Right ventricle myocardium superior (tissue), 1 donor: ENCODE results near the gene DDX3X. TPM values are rescaled to one million over a fixed set of nuclear protein-coding genes. Genes with fewer than 3 reads are reported as not detected.
A peak's percentile ranks its signal among the peaks of the same experiment; 100 is the strongest.
"Not testable (repeated sequence)": the region's sequence is repeated elsewhere in the genome, so short reads cannot be mapped to it uniquely, and the experiment has no call there.

Source experiments
- ATAC-seq: fragments of 200-7000 bp; cut with Tn5 transposase; one replicate; pipeline ENCODE4 v1.9.1; 2020; ENCODE audit warnings: mild to moderate bottlenecking; ENCODE audit not compliant: poor library complexity
- DNase-seq: peaks from one replicate; pipeline ENCODE4 v3.0.0-alpha.2; 2020
- intact Hi-C: fragments of 100-400 bp; cut with DNase I; formaldehyde crosslinking; loops from one replicate; pipeline ENCODE4 v1.11.2; 2022
- total RNA-seq: library from RNA; stranded (reverse); fragmentation: NEBNext Ultra II Directional; extraction: Animal tissue kit (Norgen Biotek cat#: 25700); gene quantifications from one replicate; pipeline ENCODE4 v1.2.1, GENCODE V29; 2021
- donor health status: DM: no; HTN: yes; CAD: no; lungs with severe emphysema.

Gene DDX3X
- total RNA-seq, 1 donor from 2014 or later = 128 TPM

DNA sequence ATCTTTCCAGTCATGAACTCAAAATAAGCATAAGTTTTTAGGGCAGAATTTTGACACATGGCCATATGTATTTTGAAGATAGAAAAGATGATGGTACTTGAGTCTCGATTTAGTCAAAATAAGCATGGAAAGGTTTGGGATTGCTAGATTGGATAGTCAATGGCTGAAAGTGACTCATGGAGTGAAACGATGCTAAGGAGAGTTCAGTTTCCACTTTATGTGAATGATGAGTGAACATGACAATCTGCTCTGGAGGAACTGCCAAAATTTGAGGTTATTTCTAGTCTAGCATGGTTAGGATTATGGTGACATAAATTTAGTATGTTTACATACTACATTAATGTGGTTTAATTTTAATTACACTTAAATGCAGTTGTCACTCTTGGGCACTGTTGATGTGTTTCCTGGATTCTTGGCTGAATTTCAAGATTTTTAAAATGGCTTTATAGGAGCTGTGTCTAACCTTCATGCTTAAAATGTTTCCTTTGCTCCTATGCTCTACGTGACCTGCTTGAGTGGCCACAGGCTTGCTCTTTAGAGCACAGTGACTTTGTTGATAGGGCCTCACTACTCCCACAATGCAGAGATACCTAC is 17.1 kb downstream of the DDX3X start:
- intact Hi-C loops = no loop called here
- ATAC-seq (peak; percentile 51), DNase-seq (no peak)

DNA sequence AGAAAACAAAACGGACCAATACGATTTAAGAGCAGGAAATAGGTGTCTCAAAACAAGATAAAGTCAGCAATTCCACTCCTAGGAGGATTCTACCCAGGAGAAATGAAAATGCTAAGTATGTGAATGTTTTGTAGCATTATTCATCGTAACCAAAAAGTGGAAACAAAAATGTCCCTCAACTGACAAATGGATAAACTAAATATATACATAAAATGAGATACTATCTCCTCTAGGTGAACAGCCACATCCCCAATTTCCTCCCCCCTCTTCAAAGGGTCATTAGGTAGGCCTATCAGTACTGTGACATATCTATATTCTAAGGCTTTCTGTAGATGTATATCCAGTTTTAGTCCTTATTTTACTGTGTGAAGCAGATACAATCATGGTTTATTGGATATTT is 18.0 kb downstream of the DDX3X start:
- ATAC-seq (no peak), DNase-seq (no peak)
- intact Hi-C loops = no loop called here

DNA sequence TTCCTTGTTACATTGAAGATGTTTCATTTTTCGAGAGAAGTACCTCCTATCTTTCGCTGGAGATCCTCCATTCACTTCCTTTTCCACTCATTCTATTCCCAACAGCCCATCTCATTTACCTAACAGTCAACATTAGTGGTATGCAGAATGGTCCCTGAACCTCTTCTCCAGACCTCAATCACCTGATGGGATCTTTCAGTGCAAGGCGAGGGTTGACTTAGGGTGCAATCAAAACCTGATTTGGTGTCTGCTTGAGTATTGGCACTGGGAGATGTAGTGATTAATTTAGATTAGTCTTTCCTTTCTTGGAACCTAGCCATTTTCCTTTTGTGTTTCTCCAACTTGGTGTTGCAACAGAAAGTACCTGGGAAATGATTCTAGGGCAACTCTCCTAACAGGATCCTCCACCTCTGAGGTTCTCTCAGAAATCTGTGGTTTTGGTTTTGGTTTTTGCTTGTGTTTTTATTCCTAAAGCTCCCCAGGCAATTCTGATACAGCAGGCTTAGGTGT is 18.4 kb downstream of the DDX3X start:
- ATAC-seq (no peak), DNase-seq (no peak)
- intact Hi-C loops = no loop called here

DNA sequence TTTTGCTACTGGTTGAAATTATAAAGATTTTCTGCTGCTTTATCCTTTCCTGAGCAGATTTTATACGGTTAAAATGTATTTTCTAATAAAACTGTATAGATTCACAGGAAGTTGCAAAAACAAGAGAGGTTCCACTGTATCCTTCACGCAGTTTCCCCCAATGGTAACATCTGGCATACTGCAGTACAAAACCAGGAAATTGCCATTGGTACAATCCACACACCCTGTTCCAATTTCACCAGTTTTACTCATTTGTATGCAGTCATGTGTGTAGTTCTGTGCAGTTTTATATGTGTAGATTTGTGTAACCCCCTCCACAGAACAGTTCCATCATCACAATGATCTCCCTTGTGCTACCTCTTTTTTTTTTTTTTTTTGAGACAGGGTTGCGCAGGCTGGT is 20.0 kb downstream of the DDX3X start:
- no peak for DNase-seq
- intact Hi-C loops = no loop called here
- ATAC-seq = no peak

DNA sequence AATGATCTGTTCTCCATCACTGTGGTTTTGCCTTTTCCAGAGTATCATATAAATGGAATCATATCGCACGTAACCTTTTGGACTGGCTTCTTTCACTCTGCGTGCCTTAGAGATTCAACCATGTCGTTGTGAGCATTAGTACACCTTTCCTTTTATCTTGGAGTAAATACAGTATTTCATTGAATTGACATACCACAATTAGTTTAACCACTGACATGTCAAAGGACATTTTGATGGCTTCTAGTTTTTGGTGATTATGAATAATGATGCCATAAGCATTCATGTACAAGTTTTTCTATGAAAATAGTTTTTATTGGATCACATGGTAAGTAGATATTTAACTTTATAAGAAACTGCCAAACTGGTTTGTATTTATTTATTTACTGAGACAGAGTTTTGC is 35.2 kb downstream of the DDX3X start:
- ATAC-seq (no peak), DNase-seq (no peak)
- intact Hi-C loops = no loop called here

DNA sequence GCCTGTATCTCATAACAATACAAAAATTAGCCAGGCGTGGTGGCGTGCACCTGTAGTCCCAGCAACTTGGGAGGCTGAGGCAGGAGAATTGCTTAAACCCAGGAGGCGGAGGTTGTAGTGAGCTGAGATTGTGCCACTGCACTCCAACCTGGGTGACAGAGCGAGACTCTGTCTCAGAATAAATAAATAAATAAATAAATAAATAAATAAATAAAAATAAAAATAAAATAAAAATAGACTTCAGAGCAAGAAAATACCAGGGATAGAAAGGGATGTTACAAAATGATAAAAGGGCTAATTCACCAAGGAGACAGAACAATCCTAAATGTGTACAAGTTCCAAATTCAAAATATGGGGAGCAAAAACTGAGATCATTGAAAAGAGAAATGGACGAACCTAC is 37.6 kb downstream of the DDX3X start:
- ATAC-seq, intact Hi-C loops, DNase-seq: not testable (repeated sequence)

DNA sequence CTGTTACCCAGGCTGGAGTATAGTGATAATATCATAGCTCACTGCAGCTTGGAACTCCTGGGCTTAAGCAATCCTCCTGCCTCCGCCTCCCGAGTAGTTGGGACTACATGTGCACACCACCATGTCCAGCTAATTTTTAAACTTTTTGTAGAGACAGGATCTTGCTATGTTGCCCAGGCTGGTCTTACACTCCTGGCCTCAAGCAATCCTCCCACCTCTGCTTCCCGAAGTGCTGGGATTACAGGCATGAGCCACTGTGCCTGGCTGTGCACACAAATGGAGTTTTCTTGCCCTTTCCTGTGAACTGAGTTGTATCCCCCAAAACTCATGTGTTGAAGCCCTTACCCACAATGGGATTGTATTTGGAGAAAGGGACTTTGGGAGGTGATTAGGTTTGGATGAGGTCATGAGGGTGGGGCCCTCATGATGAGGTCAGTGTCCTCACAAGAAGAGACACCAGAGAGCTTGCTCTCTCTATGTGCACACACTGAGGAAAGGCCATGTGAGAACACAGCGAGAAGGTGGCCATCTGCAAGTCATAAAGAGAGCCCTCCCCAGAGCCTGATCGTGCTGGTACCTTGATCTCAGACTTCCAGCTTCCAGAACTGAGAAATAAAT is 40.1 kb downstream of the DDX3X start:
- ATAC-seq = no peak
- DNase-seq = no peak
- intact Hi-C loops = no loop called here

DNA sequence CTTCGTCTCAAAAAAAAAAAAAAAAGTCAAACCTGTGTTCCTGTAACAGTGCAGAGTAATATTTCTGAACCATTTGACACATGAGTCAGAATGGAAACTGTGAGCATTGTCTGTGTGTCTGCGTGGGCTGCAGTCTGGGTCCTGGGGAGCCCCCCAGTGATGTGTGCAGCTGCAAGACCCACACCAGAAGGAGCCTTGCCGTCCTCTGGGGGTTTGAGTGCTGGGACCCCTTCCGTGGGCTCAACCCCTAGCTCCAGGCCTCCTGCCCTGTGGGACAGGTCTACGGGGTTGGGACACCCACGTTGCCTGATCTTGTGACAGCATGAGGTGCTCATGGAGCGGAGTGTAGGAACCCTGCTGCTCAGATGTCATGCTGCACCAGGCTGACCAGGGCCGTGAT is 43.7 kb downstream of the DDX3X start:
- ATAC-seq (no peak), DNase-seq (no peak)
- intact Hi-C loops = no loop called here

DNA sequence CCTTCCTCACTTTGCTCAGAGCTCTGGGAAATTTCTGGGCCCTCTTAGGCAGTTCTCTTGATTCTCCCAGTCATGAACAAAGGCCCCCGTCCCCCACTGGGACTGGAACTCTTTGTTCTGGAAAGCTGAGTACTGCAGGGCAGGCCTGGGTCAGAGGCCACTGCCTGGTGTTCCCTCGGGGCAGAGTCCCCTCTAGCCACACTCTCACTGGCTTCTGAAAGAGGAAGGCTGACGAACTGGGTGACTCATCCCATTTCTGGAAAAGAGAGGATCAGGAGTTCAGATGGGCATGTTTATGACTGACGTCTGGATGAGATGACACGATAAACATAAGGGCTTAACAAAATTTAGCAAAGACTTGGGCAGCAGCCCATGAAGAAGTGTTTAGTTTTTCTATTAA is 47.7 kb downstream of the DDX3X start:
- DNase-seq (peak; percentile 55), ATAC-seq (peak; percentile 51)
- intact Hi-C loops = no loop called here

DNA sequence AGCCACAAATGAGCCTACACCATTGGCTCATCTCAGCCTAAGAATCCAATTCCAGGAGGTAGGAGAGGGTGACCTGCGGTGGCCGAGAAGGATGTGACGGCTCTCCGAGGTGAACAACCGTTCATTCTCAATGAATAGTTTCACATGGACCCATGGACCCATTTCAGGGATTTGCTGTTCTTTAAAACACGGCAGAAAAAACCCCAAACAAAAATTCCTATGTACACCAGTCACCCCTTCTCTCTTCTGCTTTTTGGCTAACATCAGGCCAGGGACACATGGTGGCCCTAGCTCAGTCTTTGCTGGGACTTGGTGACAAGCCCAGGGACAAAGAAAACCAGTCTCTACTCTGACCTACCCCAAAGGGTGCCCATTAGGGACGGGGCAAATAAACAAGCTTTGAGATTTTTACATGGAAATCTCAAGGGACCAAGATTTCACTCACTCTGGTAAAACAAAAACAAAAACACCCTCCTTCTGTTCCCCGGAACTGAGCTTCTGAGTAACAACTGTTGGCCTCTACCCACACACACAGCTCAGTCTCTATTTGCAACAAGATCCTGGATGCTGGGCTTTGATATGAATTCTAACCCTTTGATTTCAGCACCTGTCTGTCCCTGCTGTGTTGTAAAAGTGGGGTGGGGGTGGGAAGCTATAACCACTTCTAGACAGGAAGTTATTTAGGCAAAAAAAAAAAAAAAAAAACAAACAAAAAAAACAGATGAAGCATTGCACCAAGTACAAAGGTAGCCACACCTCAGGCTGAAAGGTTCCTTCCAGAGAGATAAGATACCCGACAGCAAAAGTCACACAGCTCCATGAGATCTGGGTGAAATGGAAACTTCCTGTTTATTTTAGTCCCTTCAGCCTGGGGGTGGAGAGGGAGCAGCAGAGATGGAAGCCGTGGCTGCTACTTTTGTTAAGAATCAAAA is 49.0 kb downstream of the DDX3X start:
- ATAC-seq (no peak), DNase-seq (no peak)
- intact Hi-C loops = no loop called here

DNA sequence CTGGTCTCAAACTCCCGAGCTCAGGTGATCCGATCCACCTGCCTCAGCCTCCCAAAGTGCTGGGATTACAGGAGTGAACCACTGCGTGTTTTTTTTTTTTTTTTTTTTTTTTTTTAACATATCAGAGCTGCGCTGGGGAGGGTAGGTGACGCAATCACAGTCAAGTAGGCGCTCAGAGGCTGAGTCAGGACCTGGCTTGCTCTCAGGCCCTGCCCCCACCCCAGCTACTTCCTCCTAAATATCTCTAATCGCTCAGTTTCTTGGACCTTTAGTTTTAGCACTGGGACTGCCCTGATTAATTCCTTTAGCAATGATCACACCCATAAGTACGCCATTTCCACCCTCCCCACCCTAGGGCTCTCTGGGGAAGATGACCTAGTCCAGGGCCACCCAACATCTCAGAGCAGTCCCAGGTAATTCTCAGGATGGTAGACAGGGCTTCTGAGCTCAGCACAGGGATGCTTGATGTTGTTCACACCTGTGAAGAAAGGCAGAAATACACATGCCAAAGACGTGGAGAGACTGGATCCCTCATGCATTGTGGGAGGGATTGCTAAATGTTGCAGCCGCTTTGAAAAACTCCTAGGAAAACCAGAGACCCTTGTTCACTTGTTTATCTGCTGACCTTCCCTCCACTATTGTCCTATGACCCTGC is 50.2 kb downstream of the DDX3X start:
- intact Hi-C loops = no loop called here
- DNase-seq = peak; percentile 80
- ATAC-seq = peak; percentile 83

DNA sequence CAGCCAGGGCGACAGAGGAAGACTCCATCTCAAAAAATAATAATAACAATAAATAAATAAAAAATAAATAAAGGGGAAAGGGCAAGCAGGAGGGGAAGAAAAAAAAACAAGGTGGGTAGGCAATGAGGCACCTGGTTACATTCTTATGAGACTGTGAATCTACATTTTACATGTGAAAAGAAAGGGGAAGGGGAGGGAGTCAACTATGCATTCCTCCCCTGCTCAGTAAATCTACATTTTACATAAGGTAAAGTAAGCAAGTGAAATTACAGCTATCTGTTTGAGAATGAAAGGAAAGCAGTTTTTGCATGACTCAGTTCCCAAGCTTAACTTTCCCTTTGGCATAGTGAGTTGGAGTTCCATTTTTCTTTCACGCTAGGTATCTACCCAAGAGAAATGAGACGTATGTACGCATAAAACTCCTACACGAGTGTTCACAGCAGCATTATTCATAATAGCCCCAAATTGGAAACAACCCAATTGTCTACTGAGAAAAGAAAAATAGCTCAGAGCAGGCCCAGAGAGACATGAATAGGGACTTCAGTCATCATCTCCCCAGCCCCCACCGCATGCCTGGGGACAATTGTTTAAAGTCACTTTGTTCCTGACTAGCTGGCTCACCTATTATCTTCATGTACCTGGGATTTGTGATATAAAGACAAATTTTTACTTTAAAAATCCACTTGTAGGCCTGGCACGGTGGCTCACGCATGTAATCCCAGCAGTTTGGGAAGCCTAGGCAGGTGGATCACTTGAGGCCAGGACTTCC is 52.4 kb downstream of the DDX3X start:
- DNase-seq (no peak), ATAC-seq (no peak)
- intact Hi-C loops = no loop called here

DNA sequence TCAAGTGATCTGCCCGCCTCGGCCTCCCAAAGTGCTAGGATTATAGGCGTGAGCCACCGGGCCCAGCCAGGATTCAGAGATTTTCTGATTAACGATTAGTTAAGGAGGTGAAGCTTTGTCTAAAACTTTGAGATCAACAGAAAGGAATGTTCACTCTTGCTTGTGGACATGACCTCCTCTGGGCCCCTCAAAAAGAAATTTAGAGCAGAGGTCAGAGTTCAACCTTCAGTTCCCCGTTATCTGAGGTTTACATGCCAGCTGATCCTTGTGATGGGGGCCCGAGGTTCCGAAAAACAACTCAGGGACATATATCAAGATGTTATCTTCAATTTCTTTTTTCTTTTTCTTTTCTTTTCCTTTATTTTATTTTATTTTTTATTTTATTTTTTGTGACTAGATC is 54.6 kb downstream of the DDX3X start:
- ATAC-seq (no peak), DNase-seq (no peak)
- intact Hi-C loops = no loop called here

DNA sequence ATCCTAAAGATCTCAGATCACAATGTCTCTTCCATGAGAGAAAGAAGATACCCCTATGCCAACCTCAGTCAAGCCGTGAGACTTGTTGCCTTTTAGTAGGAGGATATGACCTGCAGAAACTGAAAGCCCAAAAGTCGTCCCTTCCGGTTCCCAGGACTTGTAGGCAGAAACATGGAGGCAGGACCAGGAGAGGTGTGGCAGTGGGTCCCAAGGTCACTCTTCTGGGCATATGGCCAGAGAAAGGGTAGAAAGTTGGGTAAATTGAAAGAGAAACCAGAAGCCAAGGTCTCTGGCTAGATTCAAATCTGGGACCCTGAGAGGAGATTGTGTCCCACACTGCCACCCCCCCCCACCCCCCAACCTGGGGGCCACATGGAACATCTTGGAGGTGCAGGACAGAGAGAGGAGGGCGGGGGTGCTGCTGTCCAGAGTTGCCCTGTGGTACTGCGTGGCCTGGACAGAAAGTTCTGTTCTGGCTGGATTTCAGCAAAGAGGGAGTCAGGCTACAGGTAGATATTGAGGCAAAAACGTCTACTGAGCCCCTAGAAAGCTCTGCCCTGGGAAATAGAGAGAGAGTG is 55.4 kb downstream of the DDX3X start:
- intact Hi-C loops = no loop called here
- no peak for DNase-seq
- ATAC-seq = no peak

DNA sequence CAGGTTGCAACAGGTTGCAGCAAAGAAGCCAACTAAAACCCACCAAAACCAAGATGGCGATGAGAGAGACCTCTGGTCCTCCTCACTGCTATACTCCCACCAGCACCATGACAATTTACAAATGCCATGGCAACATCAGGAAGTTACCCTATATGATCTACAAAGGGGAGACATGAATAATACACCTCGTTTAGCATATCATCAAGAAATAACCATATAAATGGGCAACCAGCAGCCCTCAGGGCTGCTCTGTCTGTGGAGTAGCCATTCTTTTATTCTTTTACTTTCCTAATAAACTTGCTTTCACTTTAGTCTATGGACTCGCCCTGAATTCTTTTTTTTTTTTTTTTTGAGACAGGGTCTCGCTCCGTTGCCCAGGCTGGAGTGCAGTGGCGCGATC is 56.6 kb downstream of the DDX3X start:
- ATAC-seq, DNase-seq, intact Hi-C loops: not testable (repeated sequence)

DNA sequence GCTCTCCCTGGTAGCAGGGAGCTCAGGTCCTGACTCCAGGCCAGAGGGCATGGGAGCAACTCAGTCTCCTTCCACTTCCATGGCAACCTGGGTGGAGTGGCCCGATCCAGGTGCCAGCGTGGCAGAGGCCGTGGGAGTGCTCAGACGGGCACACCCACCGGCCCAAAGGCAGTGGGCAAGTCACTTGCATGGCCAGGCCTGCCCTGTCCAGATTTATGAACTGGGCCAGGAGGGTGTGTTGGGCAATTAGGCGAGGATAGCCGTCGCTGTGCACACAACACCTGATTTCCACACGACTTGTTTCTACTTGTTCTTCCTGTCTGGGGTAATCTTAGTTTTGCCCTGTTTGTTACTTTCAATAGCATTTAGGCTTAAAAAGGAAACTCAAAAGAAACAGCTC is 57.6 kb downstream of the DDX3X start:
- ATAC-seq = no peak
- intact Hi-C loops = no loop called here

DNA sequence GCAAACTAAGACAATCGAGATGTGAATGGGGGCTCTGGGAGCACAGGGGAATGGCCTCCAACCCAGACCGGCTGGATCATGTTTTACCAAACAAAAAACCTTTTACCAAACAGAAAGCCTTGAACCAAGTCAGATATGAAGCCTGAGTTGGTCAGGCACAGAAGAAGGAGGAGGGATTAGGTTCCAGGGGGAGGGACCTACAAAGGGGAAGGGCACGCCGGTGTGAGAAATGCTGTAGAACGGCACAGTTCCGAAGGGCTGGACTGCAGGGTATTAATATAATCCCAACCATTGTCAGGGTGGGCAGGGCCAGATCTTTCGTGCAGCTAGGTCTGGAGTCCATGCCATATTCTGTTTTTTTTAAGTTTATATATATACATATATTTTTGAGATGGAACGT is 60.3 kb downstream of the DDX3X start:
- ATAC-seq = no peak
- intact Hi-C loops = no loop called here
- DNase-seq = no peak

More for the DNA sequence above, 57.6 kb downstream of the DDX3X start:
- DNase-seq = no peak

DNA sequence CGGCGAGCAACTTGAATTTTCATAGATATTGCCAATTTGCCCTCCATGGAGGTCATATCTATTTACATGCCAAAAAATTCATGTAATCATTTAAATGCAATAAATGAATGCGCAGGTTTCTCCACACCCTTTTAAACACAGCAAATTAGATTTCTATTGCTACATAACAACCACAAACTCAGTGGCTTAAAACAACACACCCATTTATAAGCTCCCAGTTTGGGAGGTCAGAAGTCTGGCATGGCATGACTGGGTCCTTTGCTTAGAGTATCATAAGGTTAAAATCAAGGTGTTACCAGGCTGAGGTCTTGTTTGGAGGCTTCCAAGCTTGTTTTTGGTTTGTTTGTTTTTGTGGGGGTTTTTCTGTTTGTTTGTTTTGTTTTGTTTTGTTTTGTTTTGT is 63.3 kb downstream of the DDX3X start:
- DNase-seq (no peak), ATAC-seq (no peak)

More for the DNA sequence above, 63.3 kb downstream of the DDX3X start:
- intact Hi-C loops = no loop called here
